ENCODE measurements around the gene CDC14A.
"Not testable (repeated sequence)": the region's sequence is repeated elsewhere in the genome, so short reads cannot be mapped to it uniquely, and the experiment has no call there.

CDC14A gene

GRCh38 chr1:100352267-100353070, at the start of gene CDC14A:
Gene CDC14A, plus strand, starts transcription at chr1:100352506. Its CDS starts 449 bp downstream, at chr1:100352955.
- in situ Hi-C loops (cut with HindIII; ENCODE audit: low sequenced_read_pairs): no loop called here

DNA sequence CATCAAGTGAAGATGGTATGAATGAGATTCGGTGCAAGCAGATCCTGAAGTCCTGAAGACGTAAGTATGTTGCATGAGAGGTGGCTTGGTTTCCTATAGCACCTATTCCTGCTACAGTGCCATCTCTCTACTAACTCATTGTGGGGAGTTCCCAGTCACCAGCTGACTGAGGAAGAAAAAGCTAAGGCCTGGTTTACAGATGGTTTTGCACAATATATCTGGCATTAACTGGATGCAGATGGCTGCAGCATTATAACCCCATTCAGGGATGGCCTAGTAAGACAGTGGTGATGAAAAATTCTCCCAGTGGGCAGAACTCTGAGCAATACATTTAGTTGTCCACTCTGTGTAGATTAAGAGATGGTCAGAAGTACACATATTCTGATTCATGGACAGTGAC, 49.6 kb upstream of the CDC14A start:
- in situ Hi-C loops (cut with HindIII; ENCODE audit: low sequenced_read_pairs): no loop called here

DNA sequence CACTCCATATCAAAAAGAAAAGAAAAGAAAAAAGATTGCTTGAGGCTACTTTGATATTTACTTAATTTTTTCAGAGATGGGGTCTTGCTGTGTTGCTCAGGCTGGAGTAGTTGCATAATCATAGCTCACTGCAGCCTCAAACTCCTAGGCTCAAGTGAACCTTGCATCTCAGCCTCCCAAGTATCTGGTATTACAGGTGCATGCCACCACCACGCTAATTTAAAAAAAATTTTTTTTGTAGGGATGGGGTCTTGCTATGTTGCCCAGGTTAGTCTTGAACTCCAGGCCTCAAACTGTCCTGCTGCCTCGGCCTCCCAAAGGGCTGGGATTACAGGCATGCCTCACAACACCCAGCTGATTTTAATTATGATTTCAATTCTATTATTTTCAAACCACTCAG, 48.1 kb upstream of the CDC14A start:
- in situ Hi-C loops (cut with HindIII; ENCODE audit: low sequenced_read_pairs): no loop called here

- in situ Hi-C loops (cut with HindIII; ENCODE audit: low sequenced_read_pairs): no loop called here
These were observed 47.4 kb upstream of the CDC14A start for GRCh38 chr1:100304921-100305320.

- in situ Hi-C loops (cut with HindIII; ENCODE audit: low sequenced_read_pairs): no loop called here
These were observed 46.4 kb upstream of the CDC14A start for GRCh38 chr1:100305954-100306353.

DNA sequence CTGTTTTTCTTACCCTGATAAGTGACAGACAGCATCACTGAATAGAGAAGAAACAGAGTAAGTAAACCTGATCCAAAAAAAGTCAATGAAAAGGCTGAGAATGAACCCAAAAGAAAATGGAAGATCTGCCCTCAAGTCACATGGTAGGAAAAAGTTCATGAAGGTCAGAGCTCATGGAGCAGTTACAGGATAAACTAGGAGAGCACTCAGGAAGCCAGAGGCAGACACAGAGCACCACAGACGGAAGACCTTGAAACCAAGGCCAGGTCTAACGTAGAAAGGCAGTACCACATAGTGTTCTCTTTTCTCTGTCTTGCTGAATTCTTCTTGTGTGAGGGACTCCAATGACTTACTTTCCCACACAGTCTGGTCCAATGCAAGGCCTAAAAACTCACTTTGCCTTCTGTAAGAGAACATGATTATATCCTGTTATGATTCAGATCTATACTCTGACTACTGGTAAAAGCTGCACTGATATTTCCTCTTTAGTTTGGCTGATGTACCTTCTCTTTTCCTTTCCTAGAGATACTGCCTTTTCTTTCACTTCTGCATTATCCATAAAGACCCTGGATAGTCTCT, 45.5 kb upstream of the CDC14A start:
- in situ Hi-C loops (cut with HindIII; ENCODE audit: low sequenced_read_pairs): no loop called here

GRCh38 chr1:100308777-100309176, 43.5 kb upstream of the CDC14A start:
- in situ Hi-C loops (cut with HindIII; ENCODE audit: low sequenced_read_pairs): no loop called here

DNA sequence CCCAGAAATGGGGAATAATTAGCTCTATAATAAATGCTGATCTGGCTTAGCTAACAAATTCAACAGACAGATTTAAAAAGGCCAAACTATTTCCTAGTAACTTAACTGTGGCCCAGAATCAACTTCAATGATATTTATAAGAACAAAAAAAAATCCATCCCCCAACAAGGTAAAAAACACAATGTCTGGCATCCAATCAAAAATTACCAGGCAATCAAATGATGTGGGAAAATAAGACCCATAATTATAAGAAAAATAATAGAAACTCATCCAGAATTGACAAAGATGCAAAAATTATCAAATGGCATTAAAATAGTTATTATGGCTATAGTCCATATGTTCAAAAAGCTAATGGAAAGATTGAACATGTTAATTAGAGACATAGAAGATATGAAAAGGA, 42.4 kb upstream of the CDC14A start:
- in situ Hi-C loops (cut with HindIII; ENCODE audit: low sequenced_read_pairs): no loop called here

GRCh38 chr1:100313382-100313781, 38.9 kb upstream of the CDC14A start:
- in situ Hi-C loops (cut with HindIII; ENCODE audit: low sequenced_read_pairs): no loop called here

DNA sequence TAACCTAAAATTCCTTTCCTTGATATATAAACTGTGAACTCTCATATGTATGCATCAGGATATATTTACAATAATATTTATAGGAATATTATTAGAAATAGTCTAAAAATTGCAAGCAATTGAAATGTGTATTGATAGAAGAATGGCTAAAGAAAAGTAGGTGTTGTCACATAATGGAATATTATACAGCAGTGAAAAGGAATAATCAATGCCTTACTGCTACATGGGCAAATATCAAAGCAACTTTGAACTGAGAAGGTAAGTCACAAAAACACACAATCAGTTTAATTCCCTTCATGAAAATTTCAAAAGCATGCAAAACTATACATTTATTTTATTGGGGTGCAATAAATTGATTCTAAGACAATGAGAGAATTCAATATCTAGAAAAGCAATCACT, 35.7 kb upstream of the CDC14A start:
- in situ Hi-C loops (cut with HindIII; ENCODE audit: low sequenced_read_pairs): no loop called here

GRCh38 chr1:100320311-100321099, 31.8 kb upstream of the CDC14A start:
- in situ Hi-C loops (cut with HindIII; ENCODE audit: low sequenced_read_pairs): no loop called here

- in situ Hi-C loops (cut with HindIII; ENCODE audit: low sequenced_read_pairs): no loop called here
These were observed 31.2 kb upstream of the CDC14A start for GRCh38 chr1:100321100-100321493.

DNA sequence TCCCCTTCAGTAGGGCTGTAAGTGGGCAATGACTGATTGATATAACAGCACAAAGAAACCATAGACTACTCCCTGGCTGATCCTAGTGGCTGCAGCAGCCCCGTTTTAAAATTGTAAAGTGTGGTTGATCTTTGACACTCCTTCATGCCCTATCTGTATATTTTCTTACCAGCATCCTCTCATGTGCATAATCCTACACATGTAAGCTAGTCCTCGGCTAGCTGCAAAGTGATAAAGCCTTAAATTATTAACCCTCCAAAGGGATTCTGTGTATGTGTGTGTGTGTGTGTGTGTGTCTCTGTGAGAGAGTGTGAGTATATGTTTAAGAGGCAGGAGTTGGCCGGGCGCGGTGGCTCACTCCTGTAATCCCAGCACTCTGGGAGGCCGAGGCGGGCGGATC, 30.8 kb upstream of the CDC14A start:
- in situ Hi-C loops (cut with HindIII; ENCODE audit: low sequenced_read_pairs): no loop called here

- in situ Hi-C loops (cut with HindIII; ENCODE audit: low sequenced_read_pairs): no loop called here
These were observed 29.7 kb upstream of the CDC14A start for GRCh38 chr1:100322436-100323211.

DNA sequence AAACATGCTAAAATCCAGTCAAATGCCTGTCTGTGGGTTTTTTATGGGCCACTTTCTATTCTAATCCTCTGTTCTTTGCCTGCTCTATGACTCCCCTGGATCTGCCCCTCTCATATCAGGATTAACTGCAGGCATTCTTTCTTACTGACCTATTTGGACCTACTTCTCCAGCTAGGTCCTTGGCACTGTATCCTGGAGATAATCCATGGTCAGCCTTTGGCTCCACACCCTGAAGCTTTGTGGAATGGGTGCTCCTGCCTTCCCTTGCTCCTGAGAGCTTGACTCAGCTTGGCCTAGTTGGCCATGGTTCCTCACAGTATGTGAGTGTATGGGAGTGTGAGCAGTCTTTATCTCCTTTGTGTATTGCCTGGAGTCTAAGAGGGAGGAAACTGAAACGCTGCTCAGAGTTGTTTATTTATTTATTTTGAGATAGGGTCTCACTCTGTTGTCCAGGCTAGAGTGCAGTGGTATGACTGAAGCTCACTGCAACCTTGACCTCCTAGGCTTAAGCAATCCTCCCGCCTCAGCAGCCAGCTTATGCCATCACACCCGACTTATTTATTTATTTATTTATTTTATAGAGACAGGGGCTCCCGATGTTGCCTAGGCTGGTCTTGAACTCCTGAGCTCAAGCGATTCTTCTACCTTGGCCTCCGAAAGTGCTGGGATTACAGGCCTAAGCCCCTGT, 28.7 kb upstream of the CDC14A start:
- in situ Hi-C loops (cut with HindIII; ENCODE audit: low sequenced_read_pairs): no loop called here

- in situ Hi-C loops (cut with HindIII; ENCODE audit: low sequenced_read_pairs): no loop called here
These were observed 26.6 kb upstream of the CDC14A start for GRCh38 chr1:100325415-100326324.

GRCh38 chr1:100326325-100326670, 26.0 kb upstream of the CDC14A start:
- in situ Hi-C loops (cut with HindIII; ENCODE audit: low sequenced_read_pairs): not testable (repeated sequence)

DNA sequence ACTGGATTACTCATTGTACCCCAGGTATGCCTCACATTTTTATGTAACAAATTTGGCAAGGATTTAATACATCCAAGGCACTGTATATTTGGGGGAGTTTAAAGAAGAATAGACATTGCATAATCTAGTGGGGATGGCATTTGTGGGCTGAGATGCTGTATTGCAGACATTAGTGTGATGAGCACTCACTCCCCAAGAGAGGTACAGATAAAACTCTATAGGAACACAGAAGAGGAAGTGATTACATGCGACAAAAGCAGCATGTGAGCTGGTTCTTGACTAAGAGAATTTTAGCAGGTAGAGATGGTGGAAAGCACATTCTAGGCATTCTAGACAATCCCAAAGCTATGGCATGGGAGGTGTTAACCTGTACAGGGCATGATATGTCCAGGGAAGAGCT, 24.2 kb upstream of the CDC14A start:
- in situ Hi-C loops (cut with HindIII; ENCODE audit: low sequenced_read_pairs): no loop called here

DNA sequence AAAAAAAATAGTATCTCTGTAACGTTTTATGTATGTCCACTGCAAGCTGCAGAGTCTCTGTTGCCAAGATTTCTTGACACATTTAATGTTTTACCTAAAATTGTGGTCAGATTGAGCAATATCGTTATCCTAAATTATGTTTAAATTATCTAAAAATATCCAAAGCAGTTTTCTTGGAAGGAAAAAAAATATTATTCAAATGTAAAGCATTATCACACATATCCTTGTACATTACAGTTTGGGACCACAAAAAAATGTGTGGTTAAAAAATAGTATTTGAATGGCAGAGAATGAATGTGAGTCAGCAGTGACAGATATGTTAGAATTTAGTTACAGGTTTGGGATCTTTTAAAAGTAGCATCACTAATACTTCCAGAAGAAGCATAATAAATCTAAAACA, 21.2 kb upstream of the CDC14A start:
- in situ Hi-C loops (cut with HindIII; ENCODE audit: low sequenced_read_pairs): not testable (repeated sequence)

DNA sequence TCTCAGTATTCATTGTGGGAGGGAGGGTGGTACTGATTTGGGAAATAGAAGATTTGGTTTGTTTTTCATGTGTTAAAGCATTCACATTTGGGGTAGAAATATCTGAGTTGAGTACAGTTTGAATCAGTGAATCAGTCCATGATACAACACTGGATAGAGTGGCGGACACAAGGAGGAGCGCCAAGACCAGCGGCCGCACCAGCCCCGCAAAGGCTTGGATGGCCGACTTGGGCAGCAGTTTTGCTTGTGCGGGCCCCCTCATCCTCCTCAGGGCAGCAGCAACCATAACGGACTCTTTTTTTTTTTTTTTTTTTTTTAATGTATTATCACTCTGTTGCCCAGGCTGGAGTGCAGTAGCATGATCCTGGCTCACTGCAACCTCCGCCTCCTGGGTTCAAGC, 20.0 kb upstream of the CDC14A start:
- in situ Hi-C loops (cut with HindIII; ENCODE audit: low sequenced_read_pairs): no loop called here

Data from DLD1 (cell line).